Upper lobe of left lung (tissue), 4 donors: Measurements from ENCODE around the gene COX6B2.

Source experiments
- POLR2A ChIP-seq, 4 donors: fragments of 450-650 bp; IDR thresholded peaks; one replicate each; pipeline ENCODE4 v1.5.1; 2016 to 2017; ENCODE audit warnings: antibody characterized with exemption in 4 of 4, mild to moderate bottlenecking in 2 of 4
- TF ChIP-seq, protein P1 (sequence below), 6 experiments: fragments of 450-650 bp in 4 of 6; fragments of 200-600 bp in 2 of 6; sonication (generic) in 2 of 6; IDR thresholded peaks; one replicate each; pipeline ENCODE4 v1.5.1; 2016 to 2019; ENCODE audit warnings: antibody characterized with exemption in 6 of 6

DNA sequence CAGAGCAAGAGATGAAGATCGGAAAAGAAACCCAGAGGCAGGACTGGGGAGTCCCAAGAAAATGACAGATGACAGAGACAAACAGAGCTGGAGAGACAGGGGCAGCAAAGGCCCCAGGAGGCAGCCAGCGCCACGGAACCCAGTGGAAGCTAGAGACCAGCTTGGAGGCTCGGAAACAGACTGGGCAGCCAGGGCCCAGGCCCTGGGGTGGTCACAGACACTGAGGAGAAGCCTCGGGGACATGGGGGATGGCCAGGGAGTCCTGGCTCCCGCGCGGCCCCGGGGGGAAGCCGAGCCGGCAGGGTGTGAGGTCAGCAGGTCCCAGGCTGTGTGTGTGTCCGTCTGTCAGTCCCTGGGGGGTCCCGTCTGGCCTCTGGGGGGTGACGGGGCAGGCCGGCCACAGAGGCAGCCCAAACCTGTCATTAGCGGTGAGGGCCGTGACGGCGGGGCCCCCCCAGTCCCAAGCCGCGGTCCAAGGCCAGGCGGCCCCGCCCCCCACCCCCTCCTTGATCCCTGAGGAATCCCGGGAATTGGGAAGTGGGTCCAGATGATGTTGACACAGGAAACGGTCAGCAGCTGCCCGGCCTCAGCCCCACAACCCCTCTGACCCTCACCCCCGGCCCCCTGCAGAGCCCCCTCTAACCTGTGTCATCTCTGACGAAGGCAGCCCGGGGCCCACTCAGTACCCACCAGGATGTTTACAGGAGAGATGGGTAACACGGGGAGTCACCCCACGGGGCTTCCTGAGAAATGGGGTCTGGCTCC, 19.7 kb upstream of the COX6B2 start:
- TF ChIP-seq, protein P1, sequence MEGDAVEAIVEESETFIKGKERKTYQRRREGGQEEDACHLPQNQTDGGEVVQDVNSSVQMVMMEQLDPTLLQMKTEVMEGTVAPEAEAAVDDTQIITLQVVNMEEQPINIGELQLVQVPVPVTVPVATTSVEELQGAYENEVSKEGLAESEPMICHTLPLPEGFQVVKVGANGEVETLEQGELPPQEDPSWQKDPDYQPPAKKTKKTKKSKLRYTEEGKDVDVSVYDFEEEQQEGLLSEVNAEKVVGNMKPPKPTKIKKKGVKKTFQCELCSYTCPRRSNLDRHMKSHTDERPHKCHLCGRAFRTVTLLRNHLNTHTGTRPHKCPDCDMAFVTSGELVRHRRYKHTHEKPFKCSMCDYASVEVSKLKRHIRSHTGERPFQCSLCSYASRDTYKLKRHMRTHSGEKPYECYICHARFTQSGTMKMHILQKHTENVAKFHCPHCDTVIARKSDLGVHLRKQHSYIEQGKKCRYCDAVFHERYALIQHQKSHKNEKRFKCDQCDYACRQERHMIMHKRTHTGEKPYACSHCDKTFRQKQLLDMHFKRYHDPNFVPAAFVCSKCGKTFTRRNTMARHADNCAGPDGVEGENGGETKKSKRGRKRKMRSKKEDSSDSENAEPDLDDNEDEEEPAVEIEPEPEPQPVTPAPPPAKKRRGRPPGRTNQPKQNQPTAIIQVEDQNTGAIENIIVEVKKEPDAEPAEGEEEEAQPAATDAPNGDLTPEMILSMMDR (IDR thresholded peaks at IDR 0.05): no peak
- no peak for TF ChIP-seq POLR2A (IDR thresholded peaks at IDR 0.05)
